ENCODE measurements around the gene SHISA9. TPM values are rescaled to one million over a fixed set of nuclear protein-coding genes. Genes with fewer than 3 reads are reported as not detected.

SHISA9 gene
- total RNA-seq, 4 donors from 2014 or later, result 2.0 to 6.3 (median 3.5) TPM

GRCh38 chr16:13080531-13080930, 179.1 kb downstream of the SHISA9 start:
- Histone ChIP-seq H3K36me3 (no peaks in the 10 kb centered on the region), H3K9me3 (no peaks in the 10 kb centered on the region), H3K4me3 (no peak overlapping the region), H3K27me3 (no peaks in the 10 kb centered on the region), H3K4me1 (no peaks in the 10 kb centered on the region), H3K27ac (no peak overlapping the region)
- no peak for TF ChIP-seq EP300 (IDR thresholded peaks at IDR 0.05)
- no peak for TF ChIP-seq POLR2A (IDR thresholded peaks at IDR 0.05)
- TF ChIP-seq CTCF (IDR thresholded peaks at IDR 0.05), result no peak
- DNase-seq (ENCODE audit: low spot score in 2 of 2), result no peak
- WGBS, 2 donors, result 77 to 81% methylated on average over 3 of the region's 3 CpGs

- no peaks in the 10 kb centered on the region for H3K36me3 ChIP-seq
- WGBS, 2 donors, result 80 to 82% methylated on average over 5 of the region's 5 CpGs
- H3K4me1 ChIP-seq, result no peaks in the 10 kb centered on the region
- H3K9me3 ChIP-seq, result no peaks in the 10 kb centered on the region
- no peak for DNase-seq (ENCODE audit: low spot score in 2 of 2)
- no peak for TF ChIP-seq CTCF (IDR thresholded peaks at IDR 0.05)
- TF ChIP-seq EP300 (IDR thresholded peaks at IDR 0.05), result no peak
- TF ChIP-seq POLR2A (IDR thresholded peaks at IDR 0.05), result no peak
- no peak overlapping the region for H3K4me3 ChIP-seq
- H3K27me3 ChIP-seq, result no peaks in the 10 kb centered on the region
- no peak overlapping the region for H3K27ac ChIP-seq
Measured at GRCh38 chr16:13081825-13082331, 180.5 kb downstream of the SHISA9 start.

- H3K27ac ChIP-seq, result no peak overlapping the region
- H3K4me1 ChIP-seq, result no peaks in the 10 kb centered on the region
- H3K4me3 ChIP-seq, result no peak overlapping the region
- WGBS, 2 donors, result 47 to 66% methylated on average over 5 of the region's 5 CpGs
- TF ChIP-seq CTCF (IDR thresholded peaks at IDR 0.05) (no peak), EP300 (IDR thresholded peaks at IDR 0.05) (no peak), POLR2A (IDR thresholded peaks at IDR 0.05) (no peak)
- H3K27me3 ChIP-seq, result no peaks in the 10 kb centered on the region
- H3K36me3 ChIP-seq, result no peaks in the 10 kb centered on the region
- DNase-seq (ENCODE audit: low spot score in 2 of 2), result no peak
- peaks cover 0 to 9% (median 0%) of the 10 kb centered on the region in 4 donors for H3K9me3 ChIP-seq
Measured at GRCh38 chr16:13083681-13084080, 182.3 kb downstream of the SHISA9 start.

- Histone ChIP-seq H3K27me3 (no peaks in the 10 kb centered on the region), H3K9me3 (peaks cover 0 to 15% (median 0%) of the 10 kb centered on the region in 4 donors), H3K4me1 (no peaks in the 10 kb centered on the region), H3K27ac (no peak overlapping the region), H3K36me3 (no peaks in the 10 kb centered on the region), H3K4me3 (no peak overlapping the region)
- DNase-seq (ENCODE audit: low spot score in 2 of 2), result no peak
- 59 to 64% methylated on average over 2 of the region's 2 CpGs for WGBS, 2 donors
- TF ChIP-seq CTCF (IDR thresholded peaks at IDR 0.05), result no peak
- no peak for TF ChIP-seq POLR2A (IDR thresholded peaks at IDR 0.05)
- TF ChIP-seq EP300 (IDR thresholded peaks at IDR 0.05), result no peak
Measured at GRCh38 chr16:13084331-13084730, 182.9 kb downstream of the SHISA9 start.

- H3K4me3 ChIP-seq, result no peak overlapping the region
- no peaks in the 10 kb centered on the region for H3K4me1 ChIP-seq
- TF ChIP-seq EP300 (IDR thresholded peaks at IDR 0.05) (no peak), POLR2A (IDR thresholded peaks at IDR 0.05) (no peak), CTCF (IDR thresholded peaks at IDR 0.05) (no peak)
- H3K27ac ChIP-seq, result no peak overlapping the region
- no peaks in the 10 kb centered on the region for H3K36me3 ChIP-seq
- H3K27me3 ChIP-seq, result no peaks in the 10 kb centered on the region
- peaks cover 0 to 44% (median 0%) of the 10 kb centered on the region in 4 donors for H3K9me3 ChIP-seq
- WGBS, 2 donors, result 43 to 53% methylated on average over 7 of the region's 7 CpGs
- DNase-seq (ENCODE audit: low spot score in 2 of 2), result no peak
Measured at GRCh38 chr16:13093661-13094060, 192.3 kb downstream of the SHISA9 start.
